ENCODE results near the gene PLEK. TPM values are rescaled to one million over a fixed set of nuclear protein-coding genes. Genes with fewer than 3 reads are reported as not detected.
"Not testable (repeated sequence)": the region's sequence is repeated elsewhere in the genome, so short reads cannot be mapped to it uniquely, and the experiment has no call there.

PLEK gene
- total RNA-seq, 3 donors from 2014 or later (not counting 1 experiment from before 2014, with no cell fraction given) = 307 to 368 (median 333) TPM

- no peak for TF ChIP-seq CTCF (IDR thresholded peaks at IDR 0.05)
- H3K27me3 Mint-ChIP-seq (ENCODE audit: low read depth in 2 of 2) = no peaks in the 10 kb centered on the region
- Histone ChIP-seq H3K4me3 (ENCODE audit: low read length) (no peak overlapping the region), H3K9me3 (ENCODE audit: control insufficient read depth, insufficient read depth, low read length) (no peaks in the 10 kb centered on the region), H3K4me1 (ENCODE audit: control insufficient read depth, insufficient read depth, low read length) (peaks cover 24% of the 10 kb centered on the region), H3K36me3 (ENCODE audit: control insufficient read depth, insufficient read depth, low read length) (no peaks in the 10 kb centered on the region), H3K27me3 (ENCODE audit: control insufficient read depth, insufficient read depth, low read length) (no peaks in the 10 kb centered on the region), H3K27ac (ENCODE audit: low read length) (no peak overlapping the region)
- 78% methylated on average over 7 of the region's 7 CpGs for WGBS (ENCODE audit: insufficient coverage)
- H3K36me3 Mint-ChIP-seq = no peaks in the 10 kb centered on the region
- no peak overlapping the region for H3K4me3 Mint-ChIP-seq
- peak overlapping the region; percentile 97 to 99 for H3K27ac Mint-ChIP-seq
- DNase-seq (no peak), ATAC-seq (no peak)
- intact Hi-C loops (cut with micrococcal nuclease) = no loop called here
- peaks cover 52 to 57% of the 10 kb centered on the region in 2 donors for H3K4me1 Mint-ChIP-seq
- H3K9me3 Mint-ChIP-seq = no peaks in the 10 kb centered on the region
These were observed 73.6 kb downstream of the PLEK start for GRCh38 chr2:68438455-68439303.

DNA sequence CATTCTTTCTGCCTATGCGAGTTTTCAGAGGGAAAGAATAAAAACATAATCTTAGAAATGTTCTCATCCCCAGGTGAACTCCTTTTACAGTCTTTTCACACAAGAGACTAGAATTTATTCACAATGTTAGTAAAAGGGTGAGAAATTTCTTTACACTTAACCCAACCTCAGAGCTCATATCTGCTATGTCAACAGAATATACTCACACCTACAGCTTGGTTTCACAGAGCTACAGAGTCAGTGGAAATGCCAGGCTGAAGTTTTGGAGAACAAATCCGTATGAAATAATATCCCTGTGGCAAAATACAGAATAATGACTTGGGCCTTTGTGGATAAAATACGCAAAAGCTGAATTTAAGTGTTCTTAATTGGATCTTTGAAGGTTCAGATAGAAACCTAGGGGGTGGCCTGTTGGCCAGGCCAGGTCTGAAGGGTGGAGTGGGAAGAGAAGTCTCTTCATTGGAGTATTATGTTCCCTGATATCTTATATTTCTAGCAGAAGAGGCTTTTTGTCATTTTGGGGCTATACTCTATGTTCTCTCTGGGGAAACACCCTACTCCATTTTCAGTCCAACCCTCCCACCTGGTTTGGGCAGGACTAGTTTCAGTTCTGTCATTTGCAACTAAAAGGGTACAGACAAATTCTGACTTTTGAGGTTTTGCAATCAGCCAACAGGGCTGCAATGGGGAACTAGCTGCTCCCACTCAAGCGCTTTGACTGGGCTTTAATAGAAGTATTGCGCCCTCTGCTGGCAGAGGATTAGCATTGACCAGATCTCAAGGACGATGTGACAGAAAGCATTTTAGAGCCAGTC is 76.3 kb downstream of the PLEK start:
- ATAC-seq = peak; percentile 80 to 96 (median 86)
- H3K4me1 ChIP-seq (ENCODE audit: control insufficient read depth, insufficient read depth, low read length) = peaks cover 24% of the 10 kb centered on the region
- no peaks in the 10 kb centered on the region for H3K9me3 ChIP-seq (ENCODE audit: control insufficient read depth, insufficient read depth, low read length)
- Mint-ChIP-seq H3K9me3 (no peaks in the 10 kb centered on the region), H3K36me3 (no peaks in the 10 kb centered on the region), H3K27ac (peak overlapping the region; percentile 97 to 99), H3K27me3 (ENCODE audit: low read depth in 2 of 2) (no peaks in the 10 kb centered on the region), H3K4me1 (peaks cover 42 to 43% of the 10 kb centered on the region in 2 donors), H3K4me3 (peak overlapping the region; percentile 85)
- H3K27me3 ChIP-seq (ENCODE audit: control insufficient read depth, insufficient read depth, low read length) = no peaks in the 10 kb centered on the region
- no peak overlapping the region for H3K4me3 ChIP-seq (ENCODE audit: low read length)
- intact Hi-C loops (cut with micrococcal nuclease) = loop anchor here (1.0 to 10.0 kb wide), 7 partner anchors 17 to 319 kb away; partner anchors contain the start of genes APLF and FBXO48
- H3K27ac ChIP-seq (ENCODE audit: low read length) = peak overlapping the region; percentile 95
- WGBS (ENCODE audit: insufficient coverage) = 21% methylated on average over 5 of the region's 6 CpGs
- peak; percentile 71 to 94 for DNase-seq
- TF ChIP-seq CTCF (IDR thresholded peaks at IDR 0.05) = peak; percentile 93
- no peaks in the 10 kb centered on the region for H3K36me3 ChIP-seq (ENCODE audit: control insufficient read depth, insufficient read depth, low read length)

GRCh38 chr2:68441994-68442322 is 76.9 kb downstream of the PLEK start:
- intact Hi-C loops (cut with micrococcal nuclease) = loop anchor here (1.0 to 10.0 kb wide), 7 partner anchors 18 to 320 kb away; partner anchors contain the start of genes APLF and FBXO48
- WGBS (ENCODE audit: insufficient coverage) = no CpG with 5 or more reads among the region's 2 CpGs
- Mint-ChIP-seq H3K27me3 (ENCODE audit: low read depth in 2 of 2) (no peaks in the 10 kb centered on the region), H3K9me3 (no peaks in the 10 kb centered on the region), H3K4me3 (no peak overlapping the region), H3K36me3 (no peaks in the 10 kb centered on the region), H3K4me1 (peaks cover 37 to 38% of the 10 kb centered on the region in 2 donors), H3K27ac (peak overlapping the region; percentile 97 to 99)
- no peaks in the 10 kb centered on the region for H3K36me3 ChIP-seq (ENCODE audit: control insufficient read depth, insufficient read depth, low read length)
- no peak overlapping the region for H3K4me3 ChIP-seq (ENCODE audit: low read length)
- DNase-seq (no peak), ATAC-seq (no peak)
- no peaks in the 10 kb centered on the region for H3K9me3 ChIP-seq (ENCODE audit: control insufficient read depth, insufficient read depth, low read length)
- no peaks in the 10 kb centered on the region for H3K27me3 ChIP-seq (ENCODE audit: control insufficient read depth, insufficient read depth, low read length)
- TF ChIP-seq CTCF (IDR thresholded peaks at IDR 0.05) = peak; percentile 46
- H3K4me1 ChIP-seq (ENCODE audit: control insufficient read depth, insufficient read depth, low read length) = peaks cover 22% of the 10 kb centered on the region
- no peak overlapping the region for H3K27ac ChIP-seq (ENCODE audit: low read length)

DNA sequence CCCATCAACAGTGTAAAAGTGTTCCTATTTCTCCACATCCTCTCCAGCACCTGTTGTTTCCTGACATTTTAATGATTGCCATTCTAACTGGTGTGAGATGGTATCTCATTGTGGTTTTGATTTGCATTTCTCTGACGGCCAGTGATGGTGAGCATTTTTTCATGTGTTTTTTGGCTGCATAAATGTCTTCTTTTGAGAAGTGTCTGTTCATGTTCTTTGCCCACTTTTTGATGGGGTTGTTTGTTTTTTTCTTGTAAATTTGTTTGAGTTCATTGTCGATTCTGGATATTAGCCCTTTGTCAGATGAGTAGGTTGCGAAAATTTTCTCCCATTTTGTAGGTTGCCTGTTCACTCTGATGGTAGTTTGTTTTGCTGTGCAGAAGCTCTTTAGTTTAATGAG is 81.3 kb downstream of the PLEK start:
- not testable (repeated sequence) for H3K36me3 Mint-ChIP-seq; ATAC-seq; H3K27me3 ChIP-seq (ENCODE audit: control insufficient read depth, insufficient read depth, low read length); H3K4me3 ChIP-seq (ENCODE audit: low read length); H3K4me1 Mint-ChIP-seq; H3K4me1 ChIP-seq (ENCODE audit: control insufficient read depth, insufficient read depth, low read length); H3K27ac Mint-ChIP-seq; H3K9me3 Mint-ChIP-seq; H3K27ac ChIP-seq (ENCODE audit: low read length); DNase-seq; H3K36me3 ChIP-seq (ENCODE audit: control insufficient read depth, insufficient read depth, low read length); H3K27me3 Mint-ChIP-seq (ENCODE audit: low read depth in 2 of 2); H3K4me3 Mint-ChIP-seq
- H3K9me3 ChIP-seq (ENCODE audit: control insufficient read depth, insufficient read depth, low read length) = peaks cover 22% of the 10 kb centered on the region
- no CpG with 5 or more reads among the region's 3 CpGs for WGBS (ENCODE audit: insufficient coverage)
- intact Hi-C loops (cut with micrococcal nuclease) = loop anchor here (10.0 kb wide), 1 partner anchor 252 kb away; no protein-coding TSS in a partner anchor

All from natural killer cell (primary cell).